Measurements from ENCODE around the gene MYO18B. TPM values are rescaled to one million over a fixed set of nuclear protein-coding genes. Genes with fewer than 3 reads are reported as not detected.

MYO18B gene
- total and polyA plus RNA-seq, 9 donors, result 0.02 to 0.23 (median 0.10) TPM; not detected in 5

- no peak for DNase-seq
- intact Hi-C loops (cut with DNase I), result loop anchor here in 1 of 4 donors (10.0 kb wide), 1 partner anchor 140 kb away; no protein-coding TSS in a partner anchor
- Histone ChIP-seq H3K36me3 (no peaks in the 10 kb centered on the region), H3K9me3 (no peaks in the 10 kb centered on the region), H3K4me3 (no peak overlapping the region), H3K27me3 (no peaks in the 10 kb centered on the region), H3K4me1 (ENCODE audit: insufficient read depth) (no peaks in the 10 kb centered on the region), H3K27ac (no peak overlapping the region)
- no peak for TF ChIP-seq EP300 (IDR thresholded peaks at IDR 0.05)
- 76 to 86% (median 76%) methylated on average over 5 of the region's 5 CpGs for WGBS, 3 donors
Measured at GRCh38 chr22:25695146-25695545, 46.8 kb upstream of the MYO18B start.

DNA sequence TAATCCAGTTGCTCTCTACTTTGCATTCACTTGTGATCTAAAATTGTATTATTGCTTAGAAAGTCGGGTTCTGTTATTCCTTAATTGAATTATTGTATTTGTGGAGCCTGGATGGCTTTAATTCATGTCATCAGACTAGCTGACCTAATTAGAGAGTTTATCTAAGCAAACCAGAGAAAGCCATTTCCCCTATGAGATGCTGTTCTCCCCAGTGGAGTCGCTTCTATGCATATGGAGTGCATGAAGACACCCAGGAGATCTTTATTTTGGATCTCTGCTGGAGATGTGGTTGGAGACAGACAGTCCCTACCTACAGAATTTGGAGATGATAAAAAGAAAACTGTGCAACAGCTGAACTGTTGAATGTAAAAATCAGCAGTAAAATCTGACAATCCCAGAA, 45.2 kb upstream of the MYO18B start:
- no peak overlapping the region for H3K27ac ChIP-seq
- WGBS, 3 donors, result 77 to 87% (median 80%) methylated on average over 2 of the region's 2 CpGs
- intact Hi-C loops (cut with DNase I), result loop anchor here in 2 of 4 donors (1.0 to 10.0 kb wide), 2 partner anchors 48 to 142 kb away; no protein-coding TSS in a partner anchor
- DNase-seq, result no peak
- H3K4me1 ChIP-seq (ENCODE audit: insufficient read depth), result no peaks in the 10 kb centered on the region
- no peak overlapping the region for H3K4me3 ChIP-seq
- no peaks in the 10 kb centered on the region for H3K9me3 ChIP-seq
- no peak for TF ChIP-seq POLR2A (IDR thresholded peaks at IDR 0.05)
- H3K27me3 ChIP-seq, result no peaks in the 10 kb centered on the region
- H3K36me3 ChIP-seq, result no peaks in the 10 kb centered on the region

GRCh38 chr22:25697181-25697664, 44.8 kb upstream of the MYO18B start:
- intact Hi-C loops (cut with DNase I), result loop anchor here in 2 of 4 donors (1.0 to 10.0 kb wide), 2 partner anchors 47 to 142 kb away; no protein-coding TSS in a partner anchor
- Histone ChIP-seq H3K9me3 (no peaks in the 10 kb centered on the region), H3K4me1 (ENCODE audit: insufficient read depth) (no peaks in the 10 kb centered on the region), H3K4me3 (no peak overlapping the region), H3K27ac (no peak overlapping the region), H3K27me3 (no peaks in the 10 kb centered on the region), H3K36me3 (no peaks in the 10 kb centered on the region)
- 63 to 70% (median 66%) methylated on average over 5 of the region's 5 CpGs for WGBS, 3 donors
- TF ChIP-seq, protein P1, sequence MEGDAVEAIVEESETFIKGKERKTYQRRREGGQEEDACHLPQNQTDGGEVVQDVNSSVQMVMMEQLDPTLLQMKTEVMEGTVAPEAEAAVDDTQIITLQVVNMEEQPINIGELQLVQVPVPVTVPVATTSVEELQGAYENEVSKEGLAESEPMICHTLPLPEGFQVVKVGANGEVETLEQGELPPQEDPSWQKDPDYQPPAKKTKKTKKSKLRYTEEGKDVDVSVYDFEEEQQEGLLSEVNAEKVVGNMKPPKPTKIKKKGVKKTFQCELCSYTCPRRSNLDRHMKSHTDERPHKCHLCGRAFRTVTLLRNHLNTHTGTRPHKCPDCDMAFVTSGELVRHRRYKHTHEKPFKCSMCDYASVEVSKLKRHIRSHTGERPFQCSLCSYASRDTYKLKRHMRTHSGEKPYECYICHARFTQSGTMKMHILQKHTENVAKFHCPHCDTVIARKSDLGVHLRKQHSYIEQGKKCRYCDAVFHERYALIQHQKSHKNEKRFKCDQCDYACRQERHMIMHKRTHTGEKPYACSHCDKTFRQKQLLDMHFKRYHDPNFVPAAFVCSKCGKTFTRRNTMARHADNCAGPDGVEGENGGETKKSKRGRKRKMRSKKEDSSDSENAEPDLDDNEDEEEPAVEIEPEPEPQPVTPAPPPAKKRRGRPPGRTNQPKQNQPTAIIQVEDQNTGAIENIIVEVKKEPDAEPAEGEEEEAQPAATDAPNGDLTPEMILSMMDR (IDR thresholded peaks at IDR 0.05), result no peak
- no peak for TF ChIP-seq POLR2A (IDR thresholded peaks at IDR 0.05)
- TF ChIP-seq EP300 (IDR thresholded peaks at IDR 0.05), result no peak
- no peak for DNase-seq

DNA sequence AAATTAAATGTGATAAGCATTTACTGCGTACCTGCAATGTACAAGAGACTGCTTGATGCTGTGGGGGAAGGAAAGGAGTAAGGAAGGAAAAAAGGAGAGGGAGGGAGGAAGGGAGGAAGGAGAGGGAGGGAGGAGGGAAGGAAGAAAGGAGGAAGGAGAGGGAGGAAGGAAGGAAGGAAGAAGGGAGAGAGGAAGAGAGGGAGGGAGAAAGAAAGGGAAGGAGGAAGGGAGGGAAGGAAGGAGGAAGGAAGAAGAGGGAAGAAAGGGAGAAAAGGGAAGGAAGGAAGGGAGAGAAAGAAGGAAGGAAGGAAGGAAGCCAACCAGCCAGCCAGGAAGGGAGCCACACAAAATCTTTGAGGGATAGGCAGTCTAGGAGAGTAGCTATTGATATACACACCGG, 44.0 kb upstream of the MYO18B start:
- TF ChIP-seq EP300 (IDR thresholded peaks at IDR 0.05) (no peak), POLR2A (IDR thresholded peaks at IDR 0.05) (no peak)
- TF ChIP-seq, protein P1 (IDR thresholded peaks at IDR 0.05), result no peak
- no peaks in the 10 kb centered on the region for H3K4me1 ChIP-seq (ENCODE audit: insufficient read depth)
- no peak for DNase-seq
- no peaks in the 10 kb centered on the region for H3K9me3 ChIP-seq
- H3K27me3 ChIP-seq, result no peaks in the 10 kb centered on the region
- no peak overlapping the region for H3K4me3 ChIP-seq
- WGBS, 3 donors, result 94 to 96% (median 95%) methylated on average over 2 of the region's 2 CpGs
- intact Hi-C loops (cut with DNase I), result loop anchor here in 2 of 4 donors (1.0 to 10.0 kb wide), 2 partner anchors 46 to 143 kb away; no protein-coding TSS in a partner anchor
- no peaks in the 10 kb centered on the region for H3K36me3 ChIP-seq
- no peak overlapping the region for H3K27ac ChIP-seq

GRCh38 chr22:25698461-25698860, 43.5 kb upstream of the MYO18B start:
- intact Hi-C loops (cut with DNase I), result loop anchor here in 1 of 4 donors (10.0 kb wide), 1 partner anchor 144 kb away; no protein-coding TSS in a partner anchor
- H3K4me1 ChIP-seq (ENCODE audit: insufficient read depth), result no peaks in the 10 kb centered on the region
- 91 to 93% (median 93%) methylated on average over 7 of the region's 7 CpGs for WGBS, 3 donors
- TF ChIP-seq POLR2A (IDR thresholded peaks at IDR 0.05) (no peak), EP300 (IDR thresholded peaks at IDR 0.05) (no peak)
- TF ChIP-seq, protein P1 (IDR thresholded peaks at IDR 0.05), result no peak
- no peak for DNase-seq
- no peaks in the 10 kb centered on the region for H3K9me3 ChIP-seq
- H3K27me3 ChIP-seq, result no peaks in the 10 kb centered on the region
- H3K4me3 ChIP-seq, result no peak overlapping the region
- H3K27ac ChIP-seq, result no peak overlapping the region
- H3K36me3 ChIP-seq, result no peaks in the 10 kb centered on the region

Data from ovary (tissue), 9 donors.